Stimulated activated CD4-positive, alpha-beta T cell treated with anti-CD3 and anti-CD28 coated beads, Interleukin-15, amount 100 ng/mL, for 24 hours (primary cell): Measurements from ENCODE around the gene DPYSL3.
"Not testable (repeated sequence)": the region's sequence is repeated elsewhere in the genome, so short reads cannot be mapped to it uniquely, and the experiment has no call there.

ENCODE experiments used
- DNase-seq: peaks from one replicate; pipeline ENCODE4 v3.0.0-alpha.2; 2020

The DPYSL3 gene

GRCh38 chr5:147400126-147400809 is 109.6 kb downstream of the DPYSL3 start:
- DNase-seq: no peak

GRCh38 chr5:147398860-147399259 is 111.0 kb downstream of the DPYSL3 start:
- DNase-seq: no peak

- DNase-seq: no peak
These were observed 112.3 kb downstream of the DPYSL3 start for GRCh38 chr5:147397616-147398015.

GRCh38 chr5:147396070-147396823 is 113.6 kb downstream of the DPYSL3 start:
- DNase-seq: no peak

- no peak for DNase-seq
These were observed 115.8 kb downstream of the DPYSL3 start for GRCh38 chr5:147393874-147394672.

- DNase-seq: no peak
These were observed 118.1 kb downstream of the DPYSL3 start for GRCh38 chr5:147391781-147392180.

GRCh38 chr5:147390654-147391225 is 119.1 kb downstream of the DPYSL3 start:
- DNase-seq: no peak

- no peak for DNase-seq
These were observed 121.4 kb downstream of the DPYSL3 start for GRCh38 chr5:147388184-147389108.

- no peak for DNase-seq
These were observed 122.8 kb downstream of the DPYSL3 start for GRCh38 chr5:147387109-147387508.

GRCh38 chr5:147384346-147385193 is 125.3 kb downstream of the DPYSL3 start:
- no peak for DNase-seq

GRCh38 chr5:147382776-147383175 is 127.1 kb downstream of the DPYSL3 start:
- DNase-seq: no peak

- no peak for DNase-seq
These were observed 128.3 kb downstream of the DPYSL3 start for GRCh38 chr5:147381555-147381954.

- no peak for DNase-seq
These were observed 132.2 kb downstream of the DPYSL3 start for GRCh38 chr5:147377682-147378081.

GRCh38 chr5:147375151-147375550 is 134.7 kb downstream of the DPYSL3 start:
- DNase-seq: no peak

- DNase-seq: no peak
These were observed 136.5 kb downstream of the DPYSL3 start for GRCh38 chr5:147373328-147373727.

GRCh38 chr5:147372191-147372590 is 137.7 kb downstream of the DPYSL3 start:
- DNase-seq: no peak

- DNase-seq: no peak
These were observed 138.6 kb downstream of the DPYSL3 start for GRCh38 chr5:147371290-147371689.

GRCh38 chr5:147369742-147370374 is 140.0 kb downstream of the DPYSL3 start:
- DNase-seq: no peak

- not testable (repeated sequence) for DNase-seq
These were observed 142.5 kb downstream of the DPYSL3 start for GRCh38 chr5:147367381-147367780.

- DNase-seq: no peak
These were observed 148.3 kb downstream of the DPYSL3 start for GRCh38 chr5:147361441-147362175.
